Activated naive CD4-positive, alpha-beta T cell treated with anti-CD3 and anti-CD28 coated beads, Interleukin-2, amount 50 U/mL, for 24 hours (primary cell): Measurements from ENCODE around the gene CPNE7.

ENCODE experiments used
- H3K27ac Mint-ChIP-seq: one replicate; pipeline ENCODE4 v1.8.0; 2021; ENCODE audit warnings: mild to moderate bottlenecking, mixed read lengths
- H3K27me3 Mint-ChIP-seq: one replicate; pipeline ENCODE4 v1.8.0; 2021; ENCODE audit warnings: mixed read lengths
- H3K36me3 Mint-ChIP-seq: one replicate; pipeline ENCODE4 v1.8.0; 2021; ENCODE audit warnings: mixed read lengths
- H3K4me1 Mint-ChIP-seq: one replicate; pipeline ENCODE4 v1.8.0; 2021; ENCODE audit warnings: mixed read lengths
- H3K4me3 Mint-ChIP-seq: one replicate; pipeline ENCODE4 v1.8.0; 2021; ENCODE audit warnings: mild to moderate bottlenecking, mixed read lengths
- H3K9me3 Mint-ChIP-seq: one replicate; pipeline ENCODE4 v1.8.0; 2021; ENCODE audit warnings: mixed read lengths

The CPNE7 gene

DNA sequence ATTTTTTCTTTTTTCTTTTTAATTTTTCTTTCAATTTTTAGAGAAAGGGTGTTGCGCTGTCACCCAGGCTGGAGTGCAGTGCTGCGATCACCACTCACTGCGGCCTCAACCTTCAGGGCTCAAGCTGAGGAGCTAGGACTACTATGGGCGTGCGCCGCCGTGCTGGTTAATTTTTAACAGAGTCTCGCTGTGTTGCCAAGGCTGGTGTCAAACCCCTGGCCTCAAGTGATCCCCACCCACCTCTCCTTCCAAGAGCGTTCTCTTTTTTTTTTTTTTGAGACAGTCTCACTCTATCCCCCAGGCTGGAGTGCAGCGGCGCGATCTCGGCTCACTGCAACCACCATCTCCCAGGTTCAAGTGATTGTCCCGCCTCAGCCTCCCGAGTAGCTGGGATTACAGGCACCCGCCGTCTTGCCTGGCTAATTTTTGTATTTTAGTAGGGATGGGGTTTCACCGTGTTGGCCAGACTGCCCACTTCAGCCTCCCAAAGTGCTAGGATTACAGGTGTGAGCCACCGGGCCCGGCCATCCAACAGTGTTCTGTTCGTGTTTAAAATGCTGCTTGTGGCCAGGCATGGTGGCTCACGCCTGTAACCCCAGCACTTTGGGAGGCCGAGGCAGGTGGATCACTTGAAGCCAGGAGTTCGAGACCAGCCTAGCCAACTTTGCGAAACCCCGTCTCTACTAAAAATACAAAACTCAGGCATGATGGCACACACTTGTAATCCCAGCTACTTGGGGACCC is 29.6 kb upstream of the CPNE7 start:
- Mint-ChIP-seq H3K4me1 (peaks cover 24% of the 10 kb centered on the region), H3K27ac (no peak overlapping the region), H3K9me3 (no peaks in the 10 kb centered on the region), H3K27me3 (no peaks in the 10 kb centered on the region), H3K36me3 (peaks cover 2% of the 10 kb centered on the region), H3K4me3 (no peak overlapping the region)

DNA sequence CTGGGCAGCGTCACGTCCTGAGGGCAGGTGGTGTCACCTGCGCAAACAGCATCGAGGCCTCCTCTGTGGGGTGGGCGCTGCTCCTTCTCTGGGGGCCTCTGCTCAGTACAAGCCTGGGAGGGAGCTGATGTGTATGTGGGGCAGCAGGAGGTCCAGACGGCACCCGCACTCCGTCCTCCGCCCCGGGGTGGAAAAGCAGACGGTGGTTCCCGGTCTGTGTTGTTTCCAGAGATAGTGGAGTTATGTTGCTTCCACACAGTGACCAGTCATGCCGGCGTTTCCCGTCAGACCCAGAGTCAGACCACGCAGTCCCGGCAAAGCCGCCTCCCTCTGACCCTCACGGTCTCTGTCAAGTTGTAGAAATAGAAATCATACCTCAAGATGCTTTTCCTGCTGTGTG is 28.8 kb upstream of the CPNE7 start:
- no peak overlapping the region for H3K27ac Mint-ChIP-seq
- no peak overlapping the region for H3K4me3 Mint-ChIP-seq
- H3K4me1 Mint-ChIP-seq = peaks cover 24% of the 10 kb centered on the region
- H3K27me3 Mint-ChIP-seq = no peaks in the 10 kb centered on the region
- H3K36me3 Mint-ChIP-seq = peaks cover 2% of the 10 kb centered on the region
- H3K9me3 Mint-ChIP-seq = no peaks in the 10 kb centered on the region

GRCh38 chr16:89547291-89547690 is 28.3 kb upstream of the CPNE7 start:
- H3K4me3 Mint-ChIP-seq = no peak overlapping the region
- no peak overlapping the region for H3K27ac Mint-ChIP-seq
- peaks cover 24% of the 10 kb centered on the region for H3K4me1 Mint-ChIP-seq
- peaks cover 2% of the 10 kb centered on the region for H3K36me3 Mint-ChIP-seq
- H3K27me3 Mint-ChIP-seq = no peaks in the 10 kb centered on the region
- H3K9me3 Mint-ChIP-seq = no peaks in the 10 kb centered on the region

- H3K4me1 Mint-ChIP-seq = peaks cover 24% of the 10 kb centered on the region
- no peak overlapping the region for H3K27ac Mint-ChIP-seq
- H3K4me3 Mint-ChIP-seq = no peak overlapping the region
- no peaks in the 10 kb centered on the region for H3K27me3 Mint-ChIP-seq
- peaks cover 2% of the 10 kb centered on the region for H3K36me3 Mint-ChIP-seq
- no peaks in the 10 kb centered on the region for H3K9me3 Mint-ChIP-seq
Measured at GRCh38 chr16:89547860-89548259, 27.7 kb upstream of the CPNE7 start.

- Mint-ChIP-seq H3K27me3 (no peaks in the 10 kb centered on the region), H3K4me1 (peaks cover 24% of the 10 kb centered on the region), H3K9me3 (no peaks in the 10 kb centered on the region), H3K36me3 (peaks cover 2% of the 10 kb centered on the region), H3K27ac (peak overlapping the region; percentile 38), H3K4me3 (peak overlapping the region; percentile 47)
Measured at GRCh38 chr16:89548344-89549006, 27.1 kb upstream of the CPNE7 start.

- no peaks in the 10 kb centered on the region for H3K9me3 Mint-ChIP-seq
- H3K36me3 Mint-ChIP-seq = peaks cover 2% of the 10 kb centered on the region
- peak overlapping the region; percentile 52 for H3K27ac Mint-ChIP-seq
- peak overlapping the region; percentile 47 for H3K4me3 Mint-ChIP-seq
- no peaks in the 10 kb centered on the region for H3K27me3 Mint-ChIP-seq
- peaks cover 24% of the 10 kb centered on the region for H3K4me1 Mint-ChIP-seq
Measured at GRCh38 chr16:89549007-89549700, 26.4 kb upstream of the CPNE7 start.

- H3K27ac Mint-ChIP-seq = no peak overlapping the region
- no peak overlapping the region for H3K4me3 Mint-ChIP-seq
- H3K36me3 Mint-ChIP-seq = peaks cover 2% of the 10 kb centered on the region
Measured at GRCh38 chr16:89550421-89551007, 25.0 kb upstream of the CPNE7 start.

DNA sequence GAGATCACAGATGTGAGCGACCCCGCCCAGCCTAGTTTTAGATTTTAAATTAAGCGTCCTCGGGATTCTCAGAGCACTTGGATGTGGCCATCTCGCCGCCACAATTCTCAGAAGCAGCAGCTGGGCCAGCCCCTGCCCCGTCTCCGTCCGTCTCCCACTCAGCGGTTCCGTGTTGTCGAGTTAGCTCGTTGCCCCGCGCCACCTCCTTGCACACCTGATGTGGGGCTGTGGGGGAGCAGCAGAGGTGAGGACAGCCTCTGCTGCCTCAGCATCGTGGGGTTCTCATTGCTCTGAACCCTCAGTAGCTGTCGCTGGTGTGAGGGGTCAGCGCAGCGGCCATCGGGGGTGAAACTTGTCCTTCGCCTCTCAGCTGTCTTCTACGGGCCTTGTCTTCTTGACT is 23.2 kb upstream of the CPNE7 start:
- peaks cover 2% of the 10 kb centered on the region for H3K36me3 Mint-ChIP-seq
- no peaks in the 10 kb centered on the region for H3K27me3 Mint-ChIP-seq
- H3K4me1 Mint-ChIP-seq = peaks cover 27% of the 10 kb centered on the region
- H3K4me3 Mint-ChIP-seq = no peak overlapping the region
- H3K27ac Mint-ChIP-seq = no peak overlapping the region
- H3K9me3 Mint-ChIP-seq = no peaks in the 10 kb centered on the region

More at GRCh38 chr16:89550421-89551007, 25.0 kb upstream of the CPNE7 start:
- Mint-ChIP-seq H3K4me1 (peaks cover 24% of the 10 kb centered on the region), H3K27me3 (no peaks in the 10 kb centered on the region), H3K9me3 (no peaks in the 10 kb centered on the region)

- H3K4me3 Mint-ChIP-seq = no peak overlapping the region
- H3K27ac Mint-ChIP-seq = no peak overlapping the region
- no peaks in the 10 kb centered on the region for H3K9me3 Mint-ChIP-seq
- no peaks in the 10 kb centered on the region for H3K27me3 Mint-ChIP-seq
- H3K36me3 Mint-ChIP-seq = peaks cover 2% of the 10 kb centered on the region
- peaks cover 31% of the 10 kb centered on the region for H3K4me1 Mint-ChIP-seq
Measured at GRCh38 chr16:89552913-89553312, 22.6 kb upstream of the CPNE7 start.

- peaks cover 2% of the 10 kb centered on the region for H3K36me3 Mint-ChIP-seq
- H3K4me3 Mint-ChIP-seq = no peak overlapping the region
Measured at GRCh38 chr16:89553733-89554132, 21.8 kb upstream of the CPNE7 start.

DNA sequence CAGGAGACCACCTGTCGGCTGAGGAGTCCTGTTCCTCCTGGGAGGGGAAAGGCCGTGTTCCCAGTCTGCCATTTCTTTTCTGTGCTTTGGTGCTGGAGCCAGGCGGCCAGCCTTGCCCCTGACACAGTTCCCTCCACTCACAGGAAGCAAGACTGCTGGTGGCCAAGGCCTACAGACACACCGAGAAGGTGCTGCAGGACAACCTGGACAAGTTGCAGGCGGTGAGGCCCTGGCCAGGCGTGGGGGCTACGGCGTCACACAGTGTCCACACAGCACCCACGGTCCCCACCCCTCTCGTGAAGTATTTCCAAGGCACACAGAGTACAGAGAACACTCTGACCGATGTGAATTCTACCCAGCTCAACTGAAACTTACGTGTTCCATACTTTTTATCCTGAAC is 21.2 kb upstream of the CPNE7 start:
- Mint-ChIP-seq H3K27ac (no peak overlapping the region), H3K4me1 (peaks cover 17% of the 10 kb centered on the region), H3K4me3 (no peak overlapping the region), H3K36me3 (no peaks in the 10 kb centered on the region), H3K9me3 (no peaks in the 10 kb centered on the region), H3K27me3 (no peaks in the 10 kb centered on the region)

More at GRCh38 chr16:89553733-89554132, 21.8 kb upstream of the CPNE7 start:
- peaks cover 23% of the 10 kb centered on the region for H3K4me1 Mint-ChIP-seq
- H3K27ac Mint-ChIP-seq = no peak overlapping the region
- no peaks in the 10 kb centered on the region for H3K9me3 Mint-ChIP-seq
- no peaks in the 10 kb centered on the region for H3K27me3 Mint-ChIP-seq

DNA sequence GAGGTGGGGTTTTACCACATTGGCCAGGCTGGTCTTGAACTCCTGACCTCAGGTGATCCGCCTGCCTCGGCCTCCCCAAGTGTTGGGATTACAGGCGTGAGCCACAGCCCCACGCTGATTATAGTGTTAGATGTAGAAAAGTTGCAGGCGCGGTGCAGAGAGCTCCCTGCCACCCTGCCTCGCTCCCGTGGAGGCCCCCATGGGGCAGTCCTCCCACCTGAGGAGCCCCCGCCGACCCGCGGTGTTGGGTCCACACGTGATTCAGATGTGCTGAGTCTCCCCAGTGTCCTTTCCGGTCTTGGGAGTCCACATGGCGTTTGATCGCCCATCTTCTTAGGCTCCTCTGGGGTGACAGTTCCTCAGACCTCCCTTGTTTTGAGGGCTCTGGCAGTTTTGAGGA is 20.3 kb upstream of the CPNE7 start:
- Mint-ChIP-seq H3K9me3 (no peaks in the 10 kb centered on the region), H3K27me3 (no peaks in the 10 kb centered on the region), H3K27ac (no peak overlapping the region), H3K4me1 (peaks cover 7% of the 10 kb centered on the region), H3K4me3 (no peak overlapping the region), H3K36me3 (no peaks in the 10 kb centered on the region)

DNA sequence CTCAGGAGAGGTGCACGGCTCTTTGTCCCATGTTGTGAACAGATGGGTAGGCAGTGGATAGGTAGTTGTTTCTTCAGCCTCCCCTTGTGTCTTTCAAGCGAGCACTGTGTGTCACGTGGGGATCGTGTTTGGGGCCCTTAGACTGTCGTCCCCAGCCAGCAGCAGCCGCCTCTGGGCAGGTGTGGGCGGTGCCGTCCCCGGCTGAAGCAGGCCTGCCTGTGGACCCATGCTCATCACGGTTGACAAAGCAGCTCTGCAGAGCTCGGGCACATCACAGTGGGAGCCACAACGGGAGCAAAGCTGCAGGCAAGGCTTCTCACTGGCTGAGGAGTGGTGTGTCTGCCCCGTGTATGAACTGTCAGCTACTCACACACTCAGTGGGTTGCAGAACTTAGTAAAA is 19.8 kb upstream of the CPNE7 start:
- H3K27ac Mint-ChIP-seq = no peak overlapping the region
- peaks cover 7% of the 10 kb centered on the region for H3K4me1 Mint-ChIP-seq
- H3K27me3 Mint-ChIP-seq = no peaks in the 10 kb centered on the region
- H3K9me3 Mint-ChIP-seq = no peaks in the 10 kb centered on the region
- no peak overlapping the region for H3K4me3 Mint-ChIP-seq
- no peaks in the 10 kb centered on the region for H3K36me3 Mint-ChIP-seq

- Mint-ChIP-seq H3K4me3 (peak overlapping the region; percentile 54), H3K4me1 (peaks cover 10% of the 10 kb centered on the region), H3K27me3 (no peaks in the 10 kb centered on the region), H3K27ac (peak overlapping the region; percentile 46), H3K9me3 (no peaks in the 10 kb centered on the region), H3K36me3 (peaks cover 8% of the 10 kb centered on the region)
Measured at GRCh38 chr16:89556750-89557689, 18.5 kb upstream of the CPNE7 start.
